Lower lobe of right lung (tissue), 2 donors: ENCODE data around the gene PTH. TPM values are rescaled to one million over a fixed set of nuclear protein-coding genes. Genes with fewer than 3 reads are reported as not detected.

Source experiments
- ATAC-seq, 2 donors: fragments of 200-7000 bp; cut with Tn5 transposase; one replicate each; pipeline ENCODE4 v1.9.1; 2020 to 2022; ENCODE audit warnings: mild to moderate bottlenecking in 2 of 2, moderate library complexity in 2 of 2
- DNase-seq: peaks from one replicate; pipeline ENCODE4 v3.0.0-alpha.2; 2020
- H3K27ac ChIP-seq: fragments of 200-600 bp; one replicate; pipeline ENCODE4 v1.8.0; 2022
- H3K27me3 ChIP-seq: fragments of 200-600 bp; one replicate; pipeline ENCODE4 v1.8.0; 2022; ENCODE audit warnings: low read depth
- H3K36me3 ChIP-seq: fragments of 200-600 bp; one replicate; pipeline ENCODE4 v1.8.0; 2022; ENCODE audit warnings: mild to moderate bottlenecking
- H3K4me1 ChIP-seq: fragments of 200-600 bp; one replicate; pipeline ENCODE4 v1.8.0; 2022
- H3K4me3 ChIP-seq: fragments of 200-600 bp; one replicate; pipeline ENCODE4 v1.8.0; 2022; ENCODE audit warnings: mild to moderate bottlenecking
- H3K9me3 ChIP-seq: fragments of 200-600 bp; one replicate; pipeline ENCODE4 v1.8.0; 2022
- CTCF ChIP-seq: fragments of 200-600 bp; IDR thresholded peaks from one replicate; pipeline ENCODE4 v1.8.0; 2022; ENCODE audit warnings: antibody characterized with exemption, mild to moderate bottlenecking
- intact Hi-C: fragments of 100-400 bp; cut with DNase I; formaldehyde crosslinking; loops from one replicate; pipeline ENCODE4 v1.11.0; 2022
- total RNA-seq: library from RNA; stranded (reverse); fragmentation: NEBNext Ultra II Directional; extraction: Animal tissue kit (Norgen Biotek cat#: 25700); gene quantifications from one replicate; pipeline ENCODE4 v1.2.1, GENCODE V29; 2021
- donor health status: DM: no; HTN: yes; CAD: no; lungs with severe emphysema.

Gene PTH
- total RNA-seq, 1 donor from 2014 or later: not detected

DNA sequence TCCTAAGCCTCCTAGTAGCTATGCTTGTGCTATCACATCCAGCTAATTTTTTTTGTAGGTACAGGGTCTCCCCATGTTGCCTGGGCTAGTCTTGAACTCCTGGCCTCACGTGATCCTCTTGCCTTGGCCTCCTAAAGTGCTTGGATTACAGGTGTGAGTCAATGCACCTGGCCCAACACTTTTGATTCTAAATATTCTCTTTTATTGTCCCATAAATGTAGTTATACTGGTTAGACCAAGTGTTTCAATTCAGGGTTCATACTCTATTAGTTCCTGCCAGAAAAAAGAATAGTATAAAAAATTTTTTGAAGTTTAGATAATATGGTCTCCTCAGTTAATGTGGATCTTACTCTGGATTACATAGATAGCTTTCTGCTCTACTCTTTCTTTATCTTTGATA, 6.7 kb upstream of the PTH start:
- Histone ChIP-seq H3K9me3 (no peaks in the 10 kb centered on the region), H3K27ac (no peak overlapping the region), H3K4me3 (no peak overlapping the region), H3K4me1 (no peaks in the 10 kb centered on the region), H3K27me3 (peaks cover 7% of the 10 kb centered on the region), H3K36me3 (no peaks in the 10 kb centered on the region)
- ATAC-seq: no peak
- intact Hi-C loops: no loop called here
- no peak for DNase-seq
- no peak for TF ChIP-seq CTCF

GRCh38 chr11:13494051-13494450, 1.7 kb downstream of the PTH start:
- H3K27ac ChIP-seq: no peak overlapping the region
- no peak for TF ChIP-seq CTCF
- no peak for DNase-seq
- H3K4me1 ChIP-seq: no peaks in the 10 kb centered on the region
- H3K27me3 ChIP-seq: no peaks in the 10 kb centered on the region
- no peaks in the 10 kb centered on the region for H3K36me3 ChIP-seq
- no peaks in the 10 kb centered on the region for H3K9me3 ChIP-seq
- intact Hi-C loops: no loop called here
- H3K4me3 ChIP-seq: no peak overlapping the region
- ATAC-seq: no peak

DNA sequence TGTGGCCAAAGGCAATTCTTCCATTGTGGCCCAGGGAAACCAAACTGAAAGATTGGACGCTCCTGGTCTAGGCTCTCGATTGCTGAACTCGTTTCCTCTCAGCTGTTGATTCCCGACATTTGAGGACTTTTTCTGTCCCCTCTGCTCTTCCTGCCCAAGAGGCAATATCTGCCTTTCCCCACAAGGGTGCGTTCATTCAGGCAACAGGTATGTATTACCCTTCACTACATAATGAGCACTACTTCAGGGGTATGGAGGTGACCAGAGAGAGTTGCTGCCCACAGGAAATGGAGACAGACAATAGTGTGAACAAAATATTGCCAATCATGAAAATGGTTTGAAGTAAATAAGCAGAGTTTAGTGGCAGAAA, 8.2 kb downstream of the PTH start:
- Histone ChIP-seq H3K27me3 (no peaks in the 10 kb centered on the region), H3K36me3 (no peaks in the 10 kb centered on the region), H3K4me3 (peak overlapping the region; percentile 43), H3K27ac (no peak overlapping the region), H3K4me1 (no peaks in the 10 kb centered on the region), H3K9me3 (no peaks in the 10 kb centered on the region)
- DNase-seq: no peak
- TF ChIP-seq CTCF: no peak
- intact Hi-C loops: no loop called here
- ATAC-seq: peak; percentile 75

- Histone ChIP-seq H3K4me3 (peak overlapping the region; percentile 43), H3K4me1 (no peaks in the 10 kb centered on the region), H3K9me3 (no peaks in the 10 kb centered on the region), H3K27ac (no peak overlapping the region), H3K36me3 (no peaks in the 10 kb centered on the region), H3K27me3 (no peaks in the 10 kb centered on the region)
- peak; percentile 56 for TF ChIP-seq CTCF
- peak; percentile 90 to 97 for ATAC-seq
- intact Hi-C loops: no loop called here
- peak; percentile 82 for DNase-seq
Measured at GRCh38 chr11:13486926-13487660, 8.7 kb downstream of the PTH start.

DNA sequence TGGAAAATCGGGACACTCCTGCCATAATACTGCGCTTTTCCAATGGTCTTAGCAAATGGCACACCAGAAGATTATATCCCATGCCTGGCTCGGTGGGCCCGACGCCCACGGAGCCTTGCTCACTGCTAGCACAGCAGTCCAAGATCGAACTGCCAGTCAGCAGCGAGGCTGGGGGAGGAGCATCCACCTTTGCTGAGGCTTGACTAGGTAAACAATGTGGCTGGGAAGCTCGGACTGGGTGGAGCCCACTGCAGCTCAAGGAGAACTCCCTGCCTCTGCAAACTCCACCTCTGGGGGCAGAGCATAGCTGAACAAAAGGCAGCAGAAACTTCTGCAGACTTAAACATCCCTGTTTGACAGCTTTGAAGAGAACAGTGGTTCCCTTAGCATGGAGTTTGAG, 15.6 kb downstream of the PTH start:
- Histone ChIP-seq H3K9me3 (no peaks in the 10 kb centered on the region), H3K36me3 (no peaks in the 10 kb centered on the region), H3K27me3 (no peaks in the 10 kb centered on the region), H3K4me1 (no peaks in the 10 kb centered on the region), H3K4me3 (no peak overlapping the region), H3K27ac (no peak overlapping the region)
- ATAC-seq (no peak), DNase-seq (no peak)
- intact Hi-C loops: no loop called here
- no peak for TF ChIP-seq CTCF
